GM21528 (cell line): ENCODE measurements around the gene PLD1.
"Not testable (repeated sequence)": the region's sequence is repeated elsewhere in the genome, so short reads cannot be mapped to it uniquely, and the experiment has no call there.

Experiments
- ATAC-seq: cut with Tn5 transposase; IDR thresholded peaks from one replicate; pipeline ENCODE4 v1.9.1; 2021; ENCODE audit warnings: mild to moderate bottlenecking, moderate library complexity; ENCODE audit not compliant: unreplicated experiment, low FRiP score

Gene PLD1

GRCh38 chr3:171809861-171810628, at the start of gene PLD1:
Gene PLD1 (minus strand): TSS chr3:171810483. CDS start chr3:171738051, 72,432 bp downstream.
- ATAC-seq = peak; percentile 61

- ATAC-seq = not testable (repeated sequence)
These were observed 48.5 kb upstream of the PLD1 start for GRCh38 chr3:171858770-171859169.

- no peak for ATAC-seq
These were observed 44.5 kb upstream of the PLD1 start for GRCh38 chr3:171854649-171855305.

GRCh38 chr3:171851660-171852058, 41.4 kb upstream of the PLD1 start:
- no peak for ATAC-seq

- no peak for ATAC-seq
These were observed 40.8 kb upstream of the PLD1 start for GRCh38 chr3:171850960-171851659.

- ATAC-seq = no peak
These were observed 40.2 kb upstream of the PLD1 start for GRCh38 chr3:171850320-171850959.

GRCh38 chr3:171849617-171850319, 39.5 kb upstream of the PLD1 start:
- no peak for ATAC-seq

GRCh38 chr3:171847595-171848259, 37.4 kb upstream of the PLD1 start:
- ATAC-seq = no peak

- ATAC-seq = no peak
These were observed 36.9 kb upstream of the PLD1 start for GRCh38 chr3:171847133-171847532.

- ATAC-seq = peak; percentile 88
These were observed 36.3 kb upstream of the PLD1 start for GRCh38 chr3:171846597-171846996.

- no peak for ATAC-seq
These were observed 35.4 kb upstream of the PLD1 start for GRCh38 chr3:171845481-171846284.

GRCh38 chr3:171844873-171845272, 34.6 kb upstream of the PLD1 start:
- ATAC-seq = no peak

- ATAC-seq = no peak
These were observed 32.7 kb upstream of the PLD1 start, which contains the start of gene TMEM212 for GRCh38 chr3:171842864-171843518. Gene TMEM212 (plus strand): TSS chr3:171843349. CDS start chr3:171843384, 35 bp downstream.

- ATAC-seq = no peak
These were observed 31.3 kb upstream of the PLD1 start for GRCh38 chr3:171841620-171842000.

GRCh38 chr3:171840811-171841619, 30.7 kb upstream of the PLD1 start:
- no peak for ATAC-seq

- ATAC-seq = no peak
These were observed 30.1 kb upstream of the PLD1 start for GRCh38 chr3:171840445-171840810.

- ATAC-seq = no peak
These were observed 29.0 kb upstream of the PLD1 start for GRCh38 chr3:171839270-171839669.
